Mesothelial cell of epicardium (in vitro differentiated cells): ENCODE results near the gene PNKP. TPM values are rescaled to one million over a fixed set of nuclear protein-coding genes. Genes with fewer than 3 reads are reported as not detected.

Experiments used
- DNase-seq, 2 experiments: peaks; one replicate each; pipeline ENCODE4 v3.0.0; 2021; ENCODE audit warnings: low spot score in 2 of 2; ENCODE audit not compliant: unreplicated experiment in 2 of 2
- H3K27ac Mint-ChIP-seq: 2 replicates; pipeline ENCODE4 v1.8.0; 2021; ENCODE audit warnings: mixed read lengths
- H3K27me3 Mint-ChIP-seq: 2 replicates; pipeline ENCODE4 v1.8.0; 2021; ENCODE audit warnings: low read depth, mixed read lengths
- H3K36me3 Mint-ChIP-seq: 2 replicates; pipeline ENCODE4 v1.8.0; 2021; ENCODE audit warnings: mixed read lengths
- H3K4me1 Mint-ChIP-seq: 2 replicates; pipeline ENCODE4 v1.8.0; 2021; ENCODE audit warnings: mixed read lengths
- H3K4me3 Mint-ChIP-seq: 2 replicates; pipeline ENCODE4 v1.8.0; 2021; ENCODE audit warnings: mild to moderate bottlenecking, moderate library complexity, mixed read lengths
- H3K9me3 Mint-ChIP-seq: 2 replicates; pipeline ENCODE4 v1.8.0; 2021; ENCODE audit warnings: mixed read lengths
- CTCF ChIP-seq: fragments of 200-600 bp; sonication (generic); IDR thresholded peaks from one replicate; pipeline ENCODE4 v1.5.0; 2021; ENCODE audit warnings: antibody characterized with exemption; ENCODE audit not compliant: unreplicated experiment
- total RNA-seq: library from RNA; stranded (reverse); gene quantifications from 3 replicates; pipeline ENCODE4 v1.2.1, GENCODE V29; 2021

PNKP gene
- total RNA-seq, 1 donor from 2014 or later, result 103 TPM

GRCh38 chr19:49843265-49843664, 24.1 kb downstream of the PNKP start:
- TF ChIP-seq CTCF, result no peak
- Mint-ChIP-seq H3K4me1 (no peaks in the 10 kb centered on the region), H3K9me3 (no peaks in the 10 kb centered on the region), H3K27me3 (no peaks in the 10 kb centered on the region), H3K27ac (no peak overlapping the region), H3K36me3 (peaks cover 24% of the 10 kb centered on the region), H3K4me3 (no peak overlapping the region)
- no peak for DNase-seq

- no peaks in the 10 kb centered on the region for H3K4me1 Mint-ChIP-seq
- H3K9me3 Mint-ChIP-seq, result no peaks in the 10 kb centered on the region
- no peak for TF ChIP-seq CTCF
- no peak overlapping the region for H3K4me3 Mint-ChIP-seq
- H3K27me3 Mint-ChIP-seq, result no peaks in the 10 kb centered on the region
- H3K36me3 Mint-ChIP-seq, result peaks cover 38% of the 10 kb centered on the region
- DNase-seq, result no peak
- no peak overlapping the region for H3K27ac Mint-ChIP-seq
Observed at GRCh38 chr19:49840736-49841249, 26.6 kb downstream of the PNKP start.

GRCh38 chr19:49840321-49840720, 27.1 kb downstream of the PNKP start:
- no peak for TF ChIP-seq CTCF
- Mint-ChIP-seq H3K4me1 (no peaks in the 10 kb centered on the region), H3K4me3 (no peak overlapping the region), H3K36me3 (peaks cover 38% of the 10 kb centered on the region), H3K27me3 (no peaks in the 10 kb centered on the region), H3K9me3 (no peaks in the 10 kb centered on the region), H3K27ac (peak overlapping the region; percentile 21)
- no peak for DNase-seq

GRCh38 chr19:49839713-49840112, 27.7 kb downstream of the PNKP start:
- Mint-ChIP-seq H3K4me3 (no peak overlapping the region), H3K4me1 (no peaks in the 10 kb centered on the region), H3K9me3 (no peaks in the 10 kb centered on the region), H3K27ac (no peak overlapping the region), H3K27me3 (no peaks in the 10 kb centered on the region), H3K36me3 (peaks cover 40% of the 10 kb centered on the region)
- no peak for DNase-seq
- no peak for TF ChIP-seq CTCF

GRCh38 chr19:49838885-49839588, 28.3 kb downstream of the PNKP start:
- H3K4me1 Mint-ChIP-seq, result no peaks in the 10 kb centered on the region
- no peak overlapping the region for H3K27ac Mint-ChIP-seq
- H3K36me3 Mint-ChIP-seq, result peaks cover 42% of the 10 kb centered on the region
- no peaks in the 10 kb centered on the region for H3K9me3 Mint-ChIP-seq
- no peaks in the 10 kb centered on the region for H3K27me3 Mint-ChIP-seq
- TF ChIP-seq CTCF, result no peak
- no peak for DNase-seq
- H3K4me3 Mint-ChIP-seq, result no peak overlapping the region
